SK-N-SH treated with all-trans-retinoic acid at 6 μM for 48 hours (cell line): ENCODE results near the gene MVD.

Source experiments
- ATAC-seq: fragments of 200-7000 bp; cut with Tn5 transposase; 3 replicates; pipeline ENCODE4 v1.9.1; 2020; ENCODE audit warnings: mild to moderate bottlenecking, moderate library complexity
- ARNTL ChIP-seq: fragments of 450-650 bp; formaldehyde crosslinking; IDR thresholded peaks from 2 replicates; pipeline ENCODE4 v1.5.0; 2020; ENCODE audit warnings: low read depth, mild to moderate bottlenecking, moderate library complexity, borderline replicate concordance
- BACH2 ChIP-seq: fragments of 250-450 bp; sonication (Bioruptor Pico); IDR thresholded peaks from 2 replicates; pipeline ENCODE4 v1.9.0; 2021; ENCODE audit warnings: mild to moderate bottlenecking, borderline replicate concordance
- CSDC2 ChIP-seq: fragments of 250-450 bp; sonication (Bioruptor Pico); IDR thresholded peaks from 2 replicates; pipeline ENCODE4 v1.5.0; 2020; ENCODE audit warnings: mild to moderate bottlenecking, moderate library complexity
- ESRRG ChIP-seq: fragments of 250-450 bp; sonication (Bioruptor Pico); IDR thresholded peaks from 2 replicates; pipeline ENCODE4 v1.6.1; 2021; ENCODE audit warnings: mild to moderate bottlenecking
- GLIS3 ChIP-seq: fragments of 250-450 bp; sonication (Bioruptor Pico); IDR thresholded peaks from 2 replicates; pipeline ENCODE4 v1.5.0; 2020; ENCODE audit warnings: mild to moderate bottlenecking, moderate library complexity
- ISL1 ChIP-seq: fragments of 250-450 bp; sonication (Bioruptor Pico); IDR thresholded peaks from 2 replicates; pipeline ENCODE4 v2.1.2; 2022; ENCODE audit warnings: mild to moderate bottlenecking, moderate library complexity
- OSR1 ChIP-seq: fragments of 250-450 bp; sonication (Bioruptor Pico); IDR thresholded peaks from 2 replicates; pipeline ENCODE4 v1.8.0; 2022; ENCODE audit warnings: moderate library complexity, mild to moderate bottlenecking, inconsistent platforms
- RARB ChIP-seq: fragments of 250-450 bp; sonication (Bioruptor Pico); IDR thresholded peaks from 2 replicates; pipeline ENCODE4 v1.8.0; 2021; ENCODE audit warnings: mild to moderate bottlenecking, moderate library complexity
- TCF4 ChIP-seq: fragments of 250-450 bp; sonication (Bioruptor Pico); IDR thresholded peaks from 2 replicates; pipeline ENCODE4 v1.8.0; 2021; ENCODE audit warnings: mild to moderate bottlenecking, moderate library complexity, borderline replicate concordance
- TOX ChIP-seq: fragments of 250-450 bp; sonication (Bioruptor Pico); IDR thresholded peaks from 2 replicates; pipeline ENCODE4 v1.8.0; 2021; ENCODE audit warnings: mild to moderate bottlenecking, moderate library complexity, borderline replicate concordance
- ZC3H10 ChIP-seq: fragments of 250-450 bp; sonication (Bioruptor Pico); IDR thresholded peaks from 2 replicates; pipeline ENCODE4 v1.5.1; 2021; ENCODE audit warnings: mild to moderate bottlenecking, moderate library complexity
- ZFP3 ChIP-seq: fragments of 250-450 bp; sonication (Bioruptor Pico); IDR thresholded peaks from 2 replicates; pipeline ENCODE4 v1.5.0; 2020; ENCODE audit warnings: mild to moderate bottlenecking, moderate library complexity
- ZNF70 ChIP-seq: fragments of 450-650 bp; formaldehyde crosslinking; IDR thresholded peaks from 2 replicates; pipeline ENCODE4 v1.5.0; 2020; ENCODE audit warnings: mild to moderate bottlenecking, moderate library complexity
- ZNF8 ChIP-seq: fragments of 450-650 bp; formaldehyde crosslinking; IDR thresholded peaks from 2 replicates; pipeline ENCODE4 v1.5.0; 2020; ENCODE audit warnings: mild to moderate bottlenecking, moderate library complexity
- TF ChIP-seq, protein P1 (sequence below): fragments of 250-450 bp; sonication (Bioruptor Pico); IDR thresholded peaks from 2 replicates; pipeline ENCODE4 v1.8.0; 2020; ENCODE audit warnings: mild to moderate bottlenecking, moderate library complexity, borderline replicate concordance
- TF ChIP-seq, protein P2 (sequence below): fragments of 250-450 bp; sonication (Bioruptor Pico); IDR thresholded peaks from 2 replicates; pipeline ENCODE4 v1.8.0; 2021; ENCODE audit warnings: low read depth, mild to moderate bottlenecking, moderate library complexity, borderline replicate concordance
- TF ChIP-seq, protein P3 (sequence below): fragments of 250-450 bp; sonication (Bioruptor Pico); IDR thresholded peaks from 2 replicates; pipeline ENCODE4 v1.5.1; 2021; ENCODE audit warnings: mild to moderate bottlenecking, moderate library complexity
- TF ChIP-seq, protein P4 (sequence below): fragments of 250-450 bp; sonication (Bioruptor Pico); IDR thresholded peaks from 2 replicates; pipeline ENCODE4 v1.5.0; 2020; ENCODE audit warnings: mild to moderate bottlenecking, moderate library complexity
- TF ChIP-seq, protein P5 (sequence below): fragments of 250-450 bp; sonication (Bioruptor Pico); IDR thresholded peaks from 2 replicates; pipeline ENCODE4 v1.5.1; 2020; ENCODE audit warnings: low read depth, mild to moderate bottlenecking, moderate library complexity

Gene MVD

GRCh38 chr16:88655733-88656281, 7.1 kb downstream of the MVD start:
- TF ChIP-seq, protein P1, sequence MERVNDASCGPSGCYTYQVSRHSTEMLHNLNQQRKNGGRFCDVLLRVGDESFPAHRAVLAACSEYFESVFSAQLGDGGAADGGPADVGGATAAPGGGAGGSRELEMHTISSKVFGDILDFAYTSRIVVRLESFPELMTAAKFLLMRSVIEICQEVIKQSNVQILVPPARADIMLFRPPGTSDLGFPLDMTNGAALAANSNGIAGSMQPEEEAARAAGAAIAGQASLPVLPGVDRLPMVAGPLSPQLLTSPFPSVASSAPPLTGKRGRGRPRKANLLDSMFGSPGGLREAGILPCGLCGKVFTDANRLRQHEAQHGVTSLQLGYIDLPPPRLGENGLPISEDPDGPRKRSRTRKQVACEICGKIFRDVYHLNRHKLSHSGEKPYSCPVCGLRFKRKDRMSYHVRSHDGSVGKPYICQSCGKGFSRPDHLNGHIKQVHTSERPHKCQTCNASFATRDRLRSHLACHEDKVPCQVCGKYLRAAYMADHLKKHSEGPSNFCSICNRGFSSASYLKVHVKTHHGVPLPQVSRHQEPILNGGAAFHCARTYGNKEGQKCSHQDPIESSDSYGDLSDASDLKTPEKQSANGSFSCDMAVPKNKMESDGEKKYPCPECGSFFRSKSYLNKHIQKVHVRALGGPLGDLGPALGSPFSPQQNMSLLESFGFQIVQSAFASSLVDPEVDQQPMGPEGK (CRISPR knock-in tag): no peak
- TF ChIP-seq ESRRG (no peak), BACH2 (CRISPR knock-in tag) (no peak), TOX (CRISPR knock-in tag) (no peak), CSDC2 (no peak), ZNF70 (CRISPR knock-in tag) (no peak), ZC3H10 (CRISPR knock-in tag) (no peak), ZNF8 (CRISPR knock-in tag) (no peak), OSR1 (no peak), ISL1 (CRISPR knock-in tag) (no peak)
- TF ChIP-seq, protein P2, sequence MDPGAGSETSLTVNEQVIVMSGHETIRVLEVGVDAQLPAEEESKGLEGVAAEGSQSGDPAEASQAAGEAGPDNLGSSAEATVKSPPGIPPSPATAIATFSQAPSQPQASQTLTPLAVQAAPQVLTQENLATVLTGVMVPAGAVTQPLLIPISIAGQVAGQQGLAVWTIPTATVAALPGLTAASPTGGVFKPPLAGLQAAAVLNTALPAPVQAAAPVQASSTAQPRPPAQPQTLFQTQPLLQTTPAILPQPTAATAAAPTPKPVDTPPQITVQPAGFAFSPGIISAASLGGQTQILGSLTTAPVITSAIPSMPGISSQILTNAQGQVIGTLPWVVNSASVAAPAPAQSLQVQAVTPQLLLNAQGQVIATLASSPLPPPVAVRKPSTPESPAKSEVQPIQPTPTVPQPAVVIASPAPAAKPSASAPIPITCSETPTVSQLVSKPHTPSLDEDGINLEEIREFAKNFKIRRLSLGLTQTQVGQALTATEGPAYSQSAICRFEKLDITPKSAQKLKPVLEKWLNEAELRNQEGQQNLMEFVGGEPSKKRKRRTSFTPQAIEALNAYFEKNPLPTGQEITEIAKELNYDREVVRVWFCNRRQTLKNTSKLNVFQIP (CRISPR knock-in tag): no peak
- TF ChIP-seq, all 23 proteins: peak for 0
- ATAC-seq: no peak

DNA sequence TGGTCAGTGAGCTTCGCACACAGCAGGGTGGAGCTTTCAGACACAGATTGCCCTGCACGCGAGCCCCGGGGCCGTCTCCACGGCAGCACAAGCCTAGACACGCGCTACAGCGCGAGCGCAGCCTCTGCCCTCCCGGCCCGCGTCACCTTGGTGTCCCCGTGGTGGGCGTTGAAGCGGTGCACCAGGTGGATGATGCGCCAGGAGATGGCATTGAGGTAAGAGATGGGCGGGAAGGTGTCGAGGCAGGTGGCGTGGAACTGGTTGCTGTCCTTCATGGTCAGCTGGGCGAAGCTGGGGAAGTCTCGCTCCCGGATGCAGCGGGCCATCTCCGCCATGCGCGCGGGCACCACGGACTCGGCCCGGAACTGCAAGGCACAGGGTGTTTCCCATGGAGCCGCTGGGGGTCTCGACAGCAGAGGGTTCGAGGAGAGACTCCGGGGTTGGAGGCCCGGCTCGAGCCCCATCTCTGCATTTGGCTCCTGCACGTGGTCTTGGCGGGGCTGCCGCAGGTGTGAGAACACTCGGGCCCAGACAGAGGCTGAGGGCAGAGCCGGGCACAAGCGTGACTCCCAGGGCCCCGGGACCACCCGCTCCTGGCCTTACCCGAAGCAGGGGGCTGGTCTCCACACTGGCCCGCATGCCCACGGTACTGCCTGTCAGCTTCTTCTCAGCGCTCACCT, 7.7 kb downstream of the MVD start:
- TF ChIP-seq, protein P3, sequence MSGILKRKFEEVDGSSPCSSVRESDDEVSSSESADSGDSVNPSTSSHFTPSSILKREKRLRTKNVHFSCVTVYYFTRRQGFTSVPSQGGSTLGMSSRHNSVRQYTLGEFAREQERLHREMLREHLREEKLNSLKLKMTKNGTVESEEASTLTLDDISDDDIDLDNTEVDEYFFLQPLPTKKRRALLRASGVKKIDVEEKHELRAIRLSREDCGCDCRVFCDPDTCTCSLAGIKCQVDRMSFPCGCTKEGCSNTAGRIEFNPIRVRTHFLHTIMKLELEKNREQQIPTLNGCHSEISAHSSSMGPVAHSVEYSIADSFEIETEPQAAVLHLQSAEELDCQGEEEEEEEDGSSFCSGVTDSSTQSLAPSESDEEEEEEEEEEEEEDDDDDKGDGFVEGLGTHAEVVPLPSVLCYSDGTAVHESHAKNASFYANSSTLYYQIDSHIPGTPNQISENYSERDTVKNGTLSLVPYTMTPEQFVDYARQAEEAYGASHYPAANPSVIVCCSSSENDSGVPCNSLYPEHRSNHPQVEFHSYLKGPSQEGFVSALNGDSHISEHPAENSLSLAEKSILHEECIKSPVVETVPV: no peak
- TF ChIP-seq TCF4 (CRISPR knock-in tag) (no peak), ISL1 (CRISPR knock-in tag) (no peak), TOX (CRISPR knock-in tag) (no peak), BACH2 (CRISPR knock-in tag) (no peak), GLIS3 (no peak), ZFP3 (no peak)
- TF ChIP-seq, protein P1 (CRISPR knock-in tag): no peak
- TF ChIP-seq, protein P4, sequence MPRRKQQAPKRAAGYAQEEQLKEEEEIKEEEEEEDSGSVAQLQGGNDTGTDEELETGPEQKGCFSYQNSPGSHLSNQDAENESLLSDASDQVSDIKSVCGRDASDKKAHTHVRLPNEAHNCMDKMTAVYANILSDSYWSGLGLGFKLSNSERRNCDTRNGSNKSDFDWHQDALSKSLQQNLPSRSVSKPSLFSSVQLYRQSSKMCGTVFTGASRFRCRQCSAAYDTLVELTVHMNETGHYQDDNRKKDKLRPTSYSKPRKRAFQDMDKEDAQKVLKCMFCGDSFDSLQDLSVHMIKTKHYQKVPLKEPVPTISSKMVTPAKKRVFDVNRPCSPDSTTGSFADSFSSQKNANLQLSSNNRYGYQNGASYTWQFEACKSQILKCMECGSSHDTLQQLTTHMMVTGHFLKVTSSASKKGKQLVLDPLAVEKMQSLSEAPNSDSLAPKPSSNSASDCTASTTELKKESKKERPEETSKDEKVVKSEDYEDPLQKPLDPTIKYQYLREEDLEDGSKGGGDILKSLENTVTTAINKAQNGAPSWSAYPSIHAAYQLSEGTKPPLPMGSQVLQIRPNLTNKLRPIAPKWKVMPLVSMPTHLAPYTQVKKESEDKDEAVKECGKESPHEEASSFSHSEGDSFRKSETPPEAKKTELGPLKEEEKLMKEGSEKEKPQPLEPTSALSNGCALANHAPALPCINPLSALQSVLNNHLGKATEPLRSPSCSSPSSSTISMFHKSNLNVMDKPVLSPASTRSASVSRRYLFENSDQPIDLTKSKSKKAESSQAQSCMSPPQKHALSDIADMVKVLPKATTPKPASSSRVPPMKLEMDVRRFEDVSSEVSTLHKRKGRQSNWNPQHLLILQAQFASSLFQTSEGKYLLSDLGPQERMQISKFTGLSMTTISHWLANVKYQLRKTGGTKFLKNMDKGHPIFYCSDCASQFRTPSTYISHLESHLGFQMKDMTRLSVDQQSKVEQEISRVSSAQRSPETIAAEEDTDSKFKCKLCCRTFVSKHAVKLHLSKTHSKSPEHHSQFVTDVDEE (CRISPR knock-in tag): no peak
- ATAC-seq: no peak

- TF ChIP-seq BACH2 (CRISPR knock-in tag) (no peak), TCF4 (CRISPR knock-in tag) (no peak), ZNF70 (CRISPR knock-in tag) (no peak), ARNTL (CRISPR knock-in tag) (no peak), TOX (CRISPR knock-in tag) (no peak), RARB (CRISPR knock-in tag) (no peak)
- TF ChIP-seq, protein P2 (CRISPR knock-in tag): no peak
- TF ChIP-seq, protein P1 (CRISPR knock-in tag): no peak
- TF ChIP-seq, protein P5, sequence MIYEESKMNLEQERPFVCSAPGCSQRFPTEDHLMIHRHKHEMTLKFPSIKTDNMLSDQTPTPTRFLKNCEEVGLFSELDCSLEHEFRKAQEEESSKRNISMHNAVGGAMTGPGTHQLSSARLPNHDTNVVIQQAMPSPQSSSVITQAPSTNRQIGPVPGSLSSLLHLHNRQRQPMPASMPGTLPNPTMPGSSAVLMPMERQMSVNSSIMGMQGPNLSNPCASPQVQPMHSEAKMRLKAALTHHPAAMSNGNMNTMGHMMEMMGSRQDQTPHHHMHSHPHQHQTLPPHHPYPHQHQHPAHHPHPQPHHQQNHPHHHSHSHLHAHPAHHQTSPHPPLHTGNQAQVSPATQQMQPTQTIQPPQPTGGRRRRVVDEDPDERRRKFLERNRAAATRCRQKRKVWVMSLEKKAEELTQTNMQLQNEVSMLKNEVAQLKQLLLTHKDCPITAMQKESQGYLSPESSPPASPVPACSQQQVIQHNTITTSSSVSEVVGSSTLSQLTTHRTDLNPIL: no peak
- ATAC-seq: no peak
Observed at GRCh38 chr16:88654363-88655052, 8.4 kb downstream of the MVD start.
